Activated naive CD8-positive, alpha-beta T cell (primary cell): Measurements from ENCODE around the gene RGS6.

ENCODE experiments used
- H3K27ac Mint-ChIP-seq: one replicate; pipeline ENCODE4 v1.8.0; 2021; ENCODE audit warnings: mixed read lengths
- H3K27me3 Mint-ChIP-seq: one replicate; pipeline ENCODE4 v1.8.0; 2021; ENCODE audit warnings: mixed read lengths
- H3K36me3 Mint-ChIP-seq: one replicate; pipeline ENCODE4 v1.8.0; 2021; ENCODE audit warnings: mixed read lengths
- H3K4me1 Mint-ChIP-seq: one replicate; pipeline ENCODE4 v1.8.0; 2021; ENCODE audit warnings: low read depth, mixed read lengths
- H3K4me3 Mint-ChIP-seq: one replicate; pipeline ENCODE4 v1.8.0; 2021; ENCODE audit warnings: mild to moderate bottlenecking, mixed read lengths
- H3K9me3 Mint-ChIP-seq: one replicate; pipeline ENCODE4 v1.8.0; 2021; ENCODE audit warnings: low read depth, mixed read lengths

RGS6 gene

DNA sequence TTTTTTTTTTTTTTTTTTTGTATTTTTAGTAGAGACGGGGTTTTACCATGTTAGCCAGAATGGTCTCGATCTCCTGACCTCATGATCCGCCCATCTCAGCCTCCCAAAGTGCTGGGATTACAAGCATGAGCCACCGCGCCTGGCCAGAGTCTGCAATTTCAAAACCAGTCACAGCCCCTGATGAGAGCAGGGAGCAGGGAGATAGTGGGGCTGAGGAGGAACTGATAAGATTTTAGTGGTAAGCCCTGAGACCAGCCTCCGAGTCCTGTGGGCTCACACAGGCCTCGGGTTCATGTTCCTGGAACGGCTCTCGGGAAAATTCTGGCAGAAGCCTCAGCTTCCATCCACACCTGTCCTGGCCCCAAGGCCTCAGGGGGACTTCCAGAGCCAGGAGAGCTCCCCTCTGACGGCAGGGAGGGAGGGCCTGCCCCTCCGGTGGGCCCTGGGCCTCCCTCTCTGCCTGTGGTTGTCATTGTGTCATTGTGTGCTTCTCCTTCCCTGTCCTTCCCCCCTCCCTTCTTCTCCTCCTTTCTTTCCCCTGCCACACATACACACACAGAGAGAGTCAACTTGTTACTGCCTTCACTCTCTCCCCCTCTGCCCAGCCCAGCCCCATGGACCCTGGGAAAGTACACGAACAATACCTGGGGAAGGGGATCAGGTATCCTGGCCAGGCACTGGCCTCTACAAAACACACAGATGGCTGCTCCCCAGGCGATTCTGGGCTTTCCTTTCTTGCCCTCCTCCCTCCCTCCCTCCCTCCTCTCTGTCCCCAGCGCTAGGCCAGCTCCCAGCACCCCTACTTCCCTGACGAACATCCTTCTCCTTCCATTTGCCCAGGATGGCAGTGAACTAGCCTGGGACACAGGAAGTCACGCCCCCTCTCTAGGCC lies 667.6 kb downstream of the RGS6 start:
- Mint-ChIP-seq H3K27ac (no peak overlapping the region), H3K4me1 (peaks cover 16% of the 10 kb centered on the region), H3K27me3 (peaks cover 6% of the 10 kb centered on the region), H3K9me3 (no peaks in the 10 kb centered on the region), H3K4me3 (no peak overlapping the region), H3K36me3 (peaks cover 3% of the 10 kb centered on the region)

DNA sequence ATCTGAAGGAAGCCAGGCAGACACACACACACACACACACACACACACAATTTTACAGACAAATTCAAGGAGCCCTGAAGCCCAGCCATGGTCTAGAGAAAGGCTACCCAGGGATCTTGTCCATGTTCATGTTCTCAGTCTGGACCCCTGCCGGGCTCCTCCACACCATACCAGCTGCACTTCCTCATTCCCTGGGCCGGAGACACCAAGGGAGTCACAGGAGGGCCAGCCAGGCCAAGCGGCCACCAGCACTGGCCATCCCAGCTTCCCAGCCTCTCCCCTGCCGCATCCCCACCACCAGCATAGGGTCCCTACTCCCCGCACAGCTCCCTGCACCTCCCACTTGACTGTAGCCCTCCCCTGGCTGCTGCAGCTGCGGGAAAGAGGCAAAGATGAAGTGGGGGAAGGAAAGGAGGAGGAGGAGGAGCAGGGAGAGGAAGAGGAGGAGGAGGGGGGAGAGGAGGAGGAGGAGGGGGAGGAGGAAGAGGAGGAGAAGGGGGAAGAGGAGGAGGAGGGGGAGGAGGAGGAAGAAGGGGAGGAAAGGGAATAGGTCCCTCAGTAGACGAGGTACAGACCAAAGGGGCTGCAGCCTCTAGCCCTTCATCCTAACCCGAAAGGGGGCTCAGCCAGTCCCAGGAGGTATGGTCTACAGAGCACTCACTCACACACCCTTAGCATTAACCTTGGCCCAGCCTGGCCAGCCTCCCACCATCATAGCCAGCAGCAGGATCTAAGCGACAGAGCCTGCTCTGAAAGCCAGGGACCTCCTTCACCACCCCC lies 668.5 kb downstream of the RGS6 start:
- Mint-ChIP-seq H3K36me3 (peaks cover 3% of the 10 kb centered on the region), H3K4me1 (peaks cover 6% of the 10 kb centered on the region), H3K27me3 (peaks cover 6% of the 10 kb centered on the region), H3K9me3 (no peaks in the 10 kb centered on the region), H3K27ac (no peak overlapping the region), H3K4me3 (no peak overlapping the region)

DNA sequence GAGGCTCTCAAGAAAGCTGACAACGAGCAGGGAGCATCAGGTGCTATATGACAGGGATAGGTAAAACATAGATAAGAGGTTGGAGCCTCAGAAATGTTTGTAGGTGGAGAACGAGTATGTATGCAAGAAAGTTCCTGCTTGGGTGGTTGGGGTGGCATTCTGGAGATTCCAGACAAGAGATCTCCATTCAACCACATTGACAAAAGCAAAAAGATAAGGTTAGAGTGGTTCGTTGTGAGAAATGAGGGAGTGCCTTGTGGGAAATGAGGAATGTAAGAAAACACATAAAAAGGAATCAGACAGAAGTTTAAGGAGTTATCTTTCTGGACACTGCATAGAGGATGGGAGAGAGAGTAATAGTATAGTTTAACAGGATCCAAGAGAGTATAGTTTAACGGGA lies 671.4 kb downstream of the RGS6 start:
- Mint-ChIP-seq H3K27me3 (no peaks in the 10 kb centered on the region), H3K36me3 (no peaks in the 10 kb centered on the region), H3K4me3 (no peak overlapping the region), H3K9me3 (no peaks in the 10 kb centered on the region), H3K4me1 (no peaks in the 10 kb centered on the region), H3K27ac (no peak overlapping the region)

DNA sequence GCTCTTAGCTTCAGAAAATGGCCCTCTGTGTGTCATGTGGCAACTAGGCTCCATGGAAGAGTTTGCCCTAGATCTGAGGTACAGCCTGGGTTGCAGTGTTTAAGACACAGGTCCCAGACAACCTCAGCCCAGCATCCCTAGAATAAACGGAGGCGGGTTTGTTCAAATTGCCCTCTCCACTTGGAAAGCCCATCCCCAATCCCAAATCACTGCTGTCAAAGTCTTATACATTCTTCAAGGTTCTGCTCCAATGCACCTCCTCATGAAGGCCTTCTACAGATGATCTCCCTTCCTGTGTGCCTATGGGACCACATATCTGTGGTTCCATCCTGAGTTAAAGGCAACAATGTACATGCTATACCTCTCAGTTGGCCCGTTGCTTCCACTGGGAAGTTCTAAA lies 671.9 kb downstream of the RGS6 start:
- Mint-ChIP-seq H3K27me3 (no peaks in the 10 kb centered on the region), H3K36me3 (no peaks in the 10 kb centered on the region)

DNA sequence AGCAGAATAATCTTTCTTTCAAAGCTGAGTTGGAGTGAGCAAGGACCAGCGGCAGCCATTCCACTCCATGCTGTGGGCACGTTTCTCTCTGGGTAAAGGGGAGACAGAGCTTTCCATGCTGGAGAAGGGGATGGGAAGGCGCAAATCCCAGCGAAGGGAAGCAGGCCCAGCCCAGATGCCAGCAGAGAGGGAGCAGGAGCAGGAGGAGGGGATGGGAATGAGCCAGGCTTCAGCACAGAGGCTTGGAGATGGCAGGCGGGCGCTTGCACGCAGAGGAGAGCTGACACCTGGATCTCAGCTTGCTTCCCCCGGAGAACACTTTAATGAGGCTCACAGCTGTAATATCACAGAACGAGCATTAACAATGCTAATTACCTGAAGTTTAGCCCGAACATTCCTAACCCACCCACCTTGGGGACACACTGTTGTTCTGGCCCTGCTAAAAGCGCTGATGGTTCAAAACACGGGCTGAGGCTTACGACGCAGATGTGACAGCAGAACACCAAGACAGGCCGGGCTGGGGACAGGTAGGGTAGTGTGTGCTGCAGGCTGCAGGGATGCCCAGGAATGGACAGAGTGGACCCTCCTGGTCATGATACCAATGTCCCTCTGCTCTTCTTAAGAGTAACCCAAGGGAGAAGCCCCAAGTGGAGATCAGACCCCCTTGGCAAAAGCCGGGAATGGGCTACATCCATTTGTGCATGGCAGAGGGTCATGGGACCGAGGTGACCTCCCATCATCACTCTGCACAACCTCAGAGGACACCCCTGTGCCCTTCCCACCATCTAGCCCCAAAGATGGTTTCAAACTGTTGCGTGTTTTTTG lies 673.1 kb downstream of the RGS6 start:
- Mint-ChIP-seq H3K9me3 (no peaks in the 10 kb centered on the region), H3K36me3 (no peaks in the 10 kb centered on the region)

More for the DNA sequence above, 671.9 kb downstream of the RGS6 start:
- H3K9me3 Mint-ChIP-seq: no peaks in the 10 kb centered on the region
- no peaks in the 10 kb centered on the region for H3K4me1 Mint-ChIP-seq
- H3K4me3 Mint-ChIP-seq: no peak overlapping the region
- no peak overlapping the region for H3K27ac Mint-ChIP-seq

DNA sequence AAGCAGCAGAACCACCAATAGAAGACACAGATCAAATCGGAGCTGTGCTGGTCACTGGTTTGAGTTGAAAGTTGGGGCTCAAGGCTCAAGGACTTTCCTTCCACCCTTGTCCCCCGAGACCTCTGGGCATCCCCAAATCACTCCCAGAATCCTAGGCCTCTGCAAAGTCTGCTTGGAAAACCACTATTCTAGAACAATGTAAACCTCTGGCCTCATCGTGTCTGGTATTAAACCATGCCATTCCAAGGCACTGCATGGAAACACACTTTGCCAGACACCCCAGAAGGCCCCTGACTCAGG lies 673.6 kb downstream of the RGS6 start:
- Mint-ChIP-seq H3K4me3 (no peak overlapping the region), H3K9me3 (no peaks in the 10 kb centered on the region), H3K27ac (no peak overlapping the region), H3K4me1 (no peaks in the 10 kb centered on the region), H3K27me3 (no peaks in the 10 kb centered on the region), H3K36me3 (no peaks in the 10 kb centered on the region)

More for the DNA sequence above, 673.1 kb downstream of the RGS6 start:
- no peak overlapping the region for H3K4me3 Mint-ChIP-seq
- H3K27ac Mint-ChIP-seq: no peak overlapping the region
- H3K4me1 Mint-ChIP-seq: no peaks in the 10 kb centered on the region
- no peaks in the 10 kb centered on the region for H3K27me3 Mint-ChIP-seq

DNA sequence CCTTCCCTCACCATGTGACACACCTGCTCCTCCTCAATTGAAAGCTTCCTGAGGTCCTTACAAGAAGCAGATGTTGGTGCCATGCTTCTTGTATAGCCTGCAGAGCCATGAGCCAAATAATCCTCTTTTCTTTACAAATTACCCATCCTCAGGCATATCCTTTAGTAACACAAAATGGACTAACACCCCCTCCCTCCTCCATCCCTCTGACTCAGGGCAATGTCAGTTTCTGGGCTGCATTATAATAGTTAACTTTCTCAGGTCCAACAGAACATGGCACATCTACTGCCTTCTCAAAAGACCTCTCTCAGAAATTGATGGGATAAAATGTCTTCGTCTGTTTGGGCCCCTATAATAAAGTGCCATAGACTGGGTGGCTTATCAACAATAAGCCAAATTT lies 674.6 kb downstream of the RGS6 start:
- no peaks in the 10 kb centered on the region for H3K9me3 Mint-ChIP-seq
- no peak overlapping the region for H3K4me3 Mint-ChIP-seq
- no peaks in the 10 kb centered on the region for H3K27me3 Mint-ChIP-seq
- no peak overlapping the region for H3K27ac Mint-ChIP-seq
- no peaks in the 10 kb centered on the region for H3K36me3 Mint-ChIP-seq
- H3K4me1 Mint-ChIP-seq: no peaks in the 10 kb centered on the region

DNA sequence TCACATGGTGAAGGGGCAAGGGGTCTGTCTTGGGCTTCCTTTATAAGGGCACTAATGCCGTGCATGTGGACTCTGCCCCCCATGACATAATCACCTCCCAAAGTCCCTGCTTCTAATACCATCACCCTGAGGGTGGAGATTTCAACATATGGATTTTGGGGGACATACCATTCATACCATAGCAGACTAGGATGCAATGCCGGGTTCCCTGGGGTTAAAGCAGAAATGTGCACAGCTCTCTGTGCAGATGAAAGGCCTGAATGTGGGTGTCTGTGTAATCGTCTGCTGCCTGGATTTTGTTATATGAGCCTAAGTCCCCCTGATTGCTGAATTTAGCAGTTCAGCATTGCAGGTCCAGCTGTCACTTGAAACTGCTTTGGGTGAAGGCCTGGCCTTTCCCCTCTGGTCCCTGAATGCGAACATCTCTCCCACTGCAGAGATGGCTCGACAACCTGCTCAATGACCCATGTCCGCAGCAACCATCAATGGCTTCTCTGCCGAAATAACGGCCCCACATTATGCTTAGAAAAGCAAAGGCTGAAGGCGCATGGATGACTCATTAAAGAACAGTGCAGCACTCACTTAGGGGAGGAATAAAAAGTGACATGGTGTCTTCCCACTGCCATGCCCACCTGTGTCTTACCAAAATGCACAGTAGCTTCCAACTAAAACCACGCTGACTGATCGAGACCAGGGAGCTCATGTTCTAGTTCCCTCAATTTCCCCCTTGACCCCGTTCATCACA lies 675.3 kb downstream of the RGS6 start:
- no peak overlapping the region for H3K27ac Mint-ChIP-seq
- H3K36me3 Mint-ChIP-seq: no peaks in the 10 kb centered on the region
- H3K27me3 Mint-ChIP-seq: no peaks in the 10 kb centered on the region
- H3K9me3 Mint-ChIP-seq: no peaks in the 10 kb centered on the region
- H3K4me1 Mint-ChIP-seq: no peaks in the 10 kb centered on the region
- no peak overlapping the region for H3K4me3 Mint-ChIP-seq

DNA sequence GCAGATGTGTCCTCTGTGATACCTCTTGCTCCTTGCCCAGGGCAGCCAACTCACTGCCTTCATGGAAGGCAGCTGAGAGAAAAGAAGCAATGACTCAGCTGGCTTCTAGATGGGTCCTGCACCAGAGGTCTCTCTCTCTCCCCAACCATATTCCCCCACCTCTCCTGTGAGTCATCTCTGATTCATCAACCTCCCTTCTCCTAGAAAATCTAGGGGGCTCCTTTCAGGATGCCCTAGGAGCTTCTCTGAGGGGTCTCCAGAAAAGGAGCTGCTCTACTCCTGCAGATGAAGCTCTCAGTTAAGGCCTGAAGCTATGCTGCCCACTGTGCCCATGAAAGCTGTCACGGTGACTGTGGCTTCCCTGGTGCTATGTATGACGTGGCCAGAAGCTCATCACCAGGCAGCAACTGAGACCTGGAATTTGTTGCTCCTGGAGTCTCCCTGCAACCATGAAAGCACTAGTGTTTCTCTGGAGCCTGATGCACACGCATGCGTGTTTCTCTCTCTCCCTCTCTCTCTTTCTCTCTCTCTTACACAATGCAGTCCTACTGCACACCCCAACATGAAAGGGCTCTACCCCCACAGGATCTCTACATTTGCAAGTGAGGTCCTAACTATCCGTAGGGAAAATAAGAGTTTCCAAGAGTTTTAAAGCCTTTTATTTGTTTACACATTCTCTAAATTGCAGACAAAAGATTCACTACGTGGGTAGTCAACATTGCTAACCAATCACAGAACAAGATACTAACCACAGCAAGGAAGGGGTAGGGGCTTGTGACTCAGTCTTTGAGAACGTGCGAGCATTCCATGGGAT lies 676.4 kb downstream of the RGS6 start:
- H3K4me3 Mint-ChIP-seq: no peak overlapping the region
- no peak overlapping the region for H3K27ac Mint-ChIP-seq
- H3K36me3 Mint-ChIP-seq: no peaks in the 10 kb centered on the region
- H3K4me1 Mint-ChIP-seq: no peaks in the 10 kb centered on the region
- H3K9me3 Mint-ChIP-seq: no peaks in the 10 kb centered on the region
- no peaks in the 10 kb centered on the region for H3K27me3 Mint-ChIP-seq

DNA sequence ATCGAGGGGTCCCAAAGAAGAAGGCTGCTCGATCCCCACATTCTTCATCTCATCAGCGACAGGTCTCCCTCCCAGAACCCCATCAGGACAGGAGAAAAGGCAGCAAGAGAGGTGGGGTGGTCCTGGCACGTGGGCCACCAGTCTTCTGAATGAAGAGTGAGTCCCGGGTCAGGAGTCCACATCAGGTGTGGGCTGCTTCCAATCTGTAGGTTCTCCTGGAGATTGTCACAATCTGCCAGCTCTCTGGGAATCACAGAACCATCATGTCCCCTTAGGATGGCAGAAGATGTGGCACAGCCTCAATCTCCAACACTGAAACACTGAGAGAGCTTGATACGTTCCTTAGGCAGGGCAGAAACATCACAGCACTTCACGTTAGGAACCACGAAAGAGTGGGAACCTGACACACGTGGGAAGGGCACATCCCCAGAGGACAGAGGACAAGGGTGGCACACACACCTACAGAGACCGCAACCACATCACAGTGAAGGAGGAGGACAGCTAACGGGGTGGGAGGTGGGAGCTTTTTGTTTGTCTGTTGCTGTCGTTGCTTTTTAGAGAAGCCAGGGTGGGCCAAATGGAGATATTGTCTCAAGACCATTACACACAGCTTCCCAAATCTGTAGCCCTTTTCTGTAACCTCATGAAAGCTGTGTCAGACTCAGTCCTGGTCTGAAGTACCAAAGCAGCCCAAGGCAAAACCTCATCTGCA lies 677.1 kb downstream of the RGS6 start:
- Mint-ChIP-seq H3K9me3 (no peaks in the 10 kb centered on the region), H3K27me3 (no peaks in the 10 kb centered on the region)

DNA sequence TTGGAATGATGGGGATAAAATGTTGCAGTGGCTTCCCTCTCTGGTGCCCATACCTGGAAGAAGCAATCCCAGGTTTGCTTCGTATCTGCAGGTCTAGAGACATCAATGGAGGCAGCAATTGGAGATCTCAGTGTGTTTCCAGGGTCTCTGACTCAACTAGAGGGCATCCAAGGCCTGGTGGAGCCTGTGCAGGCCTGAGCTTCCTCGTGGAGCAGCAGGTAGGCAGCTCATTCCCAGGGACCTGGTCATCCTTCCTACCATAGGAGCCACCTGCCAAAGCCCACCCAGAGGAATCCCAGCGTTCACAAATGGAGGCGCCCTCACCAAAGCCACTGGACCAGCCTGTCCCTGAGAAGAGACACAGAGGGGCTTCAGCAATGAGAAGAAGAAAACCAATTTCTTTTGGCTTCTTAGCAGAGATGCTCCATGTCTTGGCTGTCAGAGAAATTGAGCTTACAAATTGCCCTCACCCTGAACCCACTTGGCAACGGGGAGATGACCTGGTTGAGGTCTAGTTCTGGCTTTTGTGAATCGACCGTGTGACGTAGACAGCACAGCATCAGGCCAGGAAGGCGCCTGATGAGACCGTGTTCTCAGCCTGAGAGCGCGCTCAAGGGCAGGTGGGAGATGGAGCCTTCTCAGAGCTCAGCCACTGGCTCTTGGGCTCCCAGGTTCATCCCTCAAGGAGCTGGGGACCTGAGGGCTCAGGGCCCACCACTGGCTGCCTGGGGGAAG lies 678.0 kb downstream of the RGS6 start:
- no peaks in the 10 kb centered on the region for H3K36me3 Mint-ChIP-seq
- H3K9me3 Mint-ChIP-seq: no peaks in the 10 kb centered on the region
- no peaks in the 10 kb centered on the region for H3K27me3 Mint-ChIP-seq
- H3K4me3 Mint-ChIP-seq: no peak overlapping the region
- no peak overlapping the region for H3K27ac Mint-ChIP-seq
- no peaks in the 10 kb centered on the region for H3K4me1 Mint-ChIP-seq

More for the DNA sequence above, 677.1 kb downstream of the RGS6 start:
- no peaks in the 10 kb centered on the region for H3K4me1 Mint-ChIP-seq
- H3K27ac Mint-ChIP-seq: no peak overlapping the region
- no peak overlapping the region for H3K4me3 Mint-ChIP-seq
- H3K36me3 Mint-ChIP-seq: no peaks in the 10 kb centered on the region

DNA sequence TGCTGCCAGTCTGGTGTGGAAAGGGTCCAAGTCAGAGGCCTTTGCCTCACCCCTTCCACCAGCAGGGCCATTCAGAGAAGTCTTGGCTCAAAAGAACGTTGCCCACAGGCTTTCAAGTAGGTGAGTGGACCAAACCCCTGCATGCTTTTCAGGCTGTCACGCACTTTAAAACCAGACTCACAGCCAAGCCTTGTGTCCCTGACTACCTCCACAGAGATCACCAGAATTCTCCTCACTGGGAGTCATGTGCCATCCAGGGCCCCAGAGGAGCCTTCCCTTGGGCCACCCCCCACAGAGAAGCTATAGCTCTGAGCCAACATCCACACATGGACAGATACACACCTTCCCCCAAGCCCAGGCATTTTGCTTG lies 678.6 kb downstream of the RGS6 start:
- H3K4me1 Mint-ChIP-seq: no peaks in the 10 kb centered on the region
- H3K4me3 Mint-ChIP-seq: no peak overlapping the region
- no peaks in the 10 kb centered on the region for H3K36me3 Mint-ChIP-seq
- H3K9me3 Mint-ChIP-seq: no peaks in the 10 kb centered on the region
- no peak overlapping the region for H3K27ac Mint-ChIP-seq
- H3K27me3 Mint-ChIP-seq: no peaks in the 10 kb centered on the region

DNA sequence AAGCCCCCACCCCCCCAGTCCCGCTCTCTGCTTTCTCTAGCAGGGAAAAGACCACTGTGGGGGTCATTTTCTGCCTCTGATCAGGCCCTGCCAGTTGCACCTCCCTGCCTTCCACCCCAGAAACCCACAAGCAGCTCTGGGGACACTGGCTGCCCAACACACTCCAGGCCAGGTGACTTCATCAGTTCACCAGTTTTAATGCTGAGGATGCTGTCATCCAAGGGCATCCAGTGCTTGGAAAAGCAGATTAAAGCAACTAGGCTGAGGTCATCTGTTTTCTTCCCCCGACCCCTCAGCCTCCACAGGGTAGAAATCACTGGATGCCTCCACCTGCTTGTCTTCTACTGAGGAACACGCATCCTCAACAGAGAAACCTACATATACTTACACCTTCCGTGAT lies 679.3 kb downstream of the RGS6 start:
- Mint-ChIP-seq H3K4me3 (no peak overlapping the region), H3K4me1 (no peaks in the 10 kb centered on the region), H3K36me3 (no peaks in the 10 kb centered on the region), H3K27me3 (no peaks in the 10 kb centered on the region), H3K27ac (no peak overlapping the region), H3K9me3 (no peaks in the 10 kb centered on the region)
